K562 (cell line): ENCODE data around the gene SLC28A1.

ENCODE experiments used
- CREM ChIP-seq: IDR thresholded peaks from 2 replicates; pipeline ENCODE4 v1.6.1; 2014; ENCODE audit warnings: antibody characterized with exemption, low read depth
- CTCF ChIP-seq, 3 experiments: IDR thresholded peaks in 2 of 3; conservative IDR thresholded peaks in 1 of 3; 2 replicates each; pipeline ENCODE4 v1.5.1; 2011 to 2012; ENCODE audit warnings: low read length in 3 of 3, mild to moderate bottlenecking in 3 of 3, control low read depth in 2 of 3, improper control_type of control experiment in 1 of 3, inconsistent platforms in 1 of 3, low read depth in 1 of 3, mixed read lengths in 1 of 3, moderate library complexity in 1 of 3; ENCODE audit not compliant: insufficient read depth in 2 of 3
- ETV5 ChIP-seq: sonication (generic); formaldehyde crosslinking; IDR thresholded peaks from 2 replicates; pipeline ENCODE4 v1.4.0; 2020; ENCODE audit warnings: low read depth, mild to moderate bottlenecking, missing genetic modification reagents
- NRF1 ChIP-seq, 2 experiments: fragments of 450-650 bp; IDR thresholded peaks in 1 of 2; conservative IDR thresholded peaks in 1 of 2; 2 replicates each; pipeline ENCODE4 v1.6.1; 2014; ENCODE audit warnings: mild to moderate bottlenecking in 2 of 2
- RBM17 ChIP-seq: fragments of 200-400 bp; formaldehyde crosslinking; IDR thresholded peaks from 2 replicates; pipeline ENCODE4 v1.6.1; 2017; ENCODE audit warnings: low read depth, mild to moderate bottlenecking, low read length, borderline replicate concordance
- ZNF408 ChIP-seq: fragments of 250-450 bp; sonication (Bioruptor Pico); IDR thresholded peaks from 2 replicates; pipeline ENCODE4 v1.4.0; 2020; ENCODE audit warnings: low read depth, mild to moderate bottlenecking, moderate library complexity

- TF ChIP-seq ETV5 (CRISPR knock-in tag) (no peak), RBM17 (no peak), CREM (no peak), ZNF408 (CRISPR knock-in tag) (no peak), CTCF (IDR thresholded peaks at IDR 0.05 in 2 of 3, conservative IDR thresholded peaks at IDR 0.05 in 1 of 3; ENCODE audit: insufficient read depth in 2 of 3, low read depth in 1 of 3, low read length in 3 of 3) (no peak), NRF1 (conservative IDR thresholded peaks at IDR 0.05 in 1 of 2, IDR thresholded peaks at IDR 0.05 in 1 of 2) (no peak)
Measured at GRCh38 chr15:84864444-84864795, 20.0 kb upstream of the SLC28A1 start.
